HG02678 (cell line): ENCODE results near the gene RAPGEF1.
A peak's percentile ranks its signal among the peaks of the same experiment; 100 is the strongest.
"Not testable (repeated sequence)": the region's sequence is repeated elsewhere in the genome, so short reads cannot be mapped to it uniquely, and the experiment has no call there.

ENCODE experiments used
- ATAC-seq: cut with Tn5 transposase; IDR thresholded peaks from one replicate; pipeline ENCODE4 v1.9.1; 2021; ENCODE audit warnings: mild to moderate bottlenecking, moderate library complexity; ENCODE audit not compliant: unreplicated experiment

RAPGEF1 gene

GRCh38 chr9:131739959-131740648 lies at the start of gene RAPGEF1:
Gene RAPGEF1 (minus strand): TSS chr9:131740076. CDS start chr9:131739830, 246 bp downstream.
- ATAC-seq = peak; percentile 75

GRCh38 chr9:131788851-131789250 lies 49.0 kb upstream of the RAPGEF1 start:
- no peak for ATAC-seq

GRCh38 chr9:131787838-131788237 lies 48.0 kb upstream of the RAPGEF1 start:
- no peak for ATAC-seq

- ATAC-seq = no peak
Observed at GRCh38 chr9:131784748-131785501, 45.0 kb upstream of the RAPGEF1 start.

- ATAC-seq = no peak
Observed at GRCh38 chr9:131781069-131781468, 41.2 kb upstream of the RAPGEF1 start.

GRCh38 chr9:131776473-131776872 lies 36.6 kb upstream of the RAPGEF1 start:
- ATAC-seq = no peak

- ATAC-seq = no peak
Observed at GRCh38 chr9:131776036-131776435, 36.2 kb upstream of the RAPGEF1 start.

- no peak for ATAC-seq
Observed at GRCh38 chr9:131774636-131775035, 34.8 kb upstream of the RAPGEF1 start.

- no peak for ATAC-seq
Observed at GRCh38 chr9:131773911-131774379, 34.1 kb upstream of the RAPGEF1 start.

- no peak for ATAC-seq
Observed at GRCh38 chr9:131772940-131773339, 33.1 kb upstream of the RAPGEF1 start.

- ATAC-seq = no peak
Observed at GRCh38 chr9:131771646-131772045, 31.8 kb upstream of the RAPGEF1 start.

GRCh38 chr9:131769361-131769760 lies 29.5 kb upstream of the RAPGEF1 start:
- no peak for ATAC-seq

GRCh38 chr9:131764568-131764967 lies 24.7 kb upstream of the RAPGEF1 start:
- no peak for ATAC-seq

- no peak for ATAC-seq
Observed at GRCh38 chr9:131762356-131762932, 22.6 kb upstream of the RAPGEF1 start.

GRCh38 chr9:131759017-131759647 lies 19.3 kb upstream of the RAPGEF1 start:
- no peak for ATAC-seq

- no peak for ATAC-seq
Observed at GRCh38 chr9:131757549-131757948, 17.7 kb upstream of the RAPGEF1 start.

- ATAC-seq = peak; percentile 79
Observed at GRCh38 chr9:131755541-131756198, 15.8 kb upstream of the RAPGEF1 start.

- no peak for ATAC-seq
Observed at GRCh38 chr9:131754846-131755245, 15.0 kb upstream of the RAPGEF1 start.

- ATAC-seq = not testable (repeated sequence)
Observed at GRCh38 chr9:131753751-131754150, 13.9 kb upstream of the RAPGEF1 start.

GRCh38 chr9:131752231-131752884 lies 12.5 kb upstream of the RAPGEF1 start:
- ATAC-seq = no peak
